ENCODE results near the gene KRT12. TPM values are rescaled to one million over a fixed set of nuclear protein-coding genes. Genes with fewer than 3 reads are reported as not detected.

The KRT12 gene
- total RNA-seq, 1 experiment from 2014 or later = not detected

- no peaks in the 10 kb centered on the region for H3K36me3 ChIP-seq (replicated peaks; ENCODE audit: control insufficient read depth, insufficient read depth, low read length)
- DNase-seq = no peak
- no peaks in the 10 kb centered on the region for H3K27me3 ChIP-seq (ENCODE audit: control insufficient read depth, insufficient read depth, low read length)
- H3K4me3 ChIP-seq (ENCODE audit: insufficient read depth, low read depth, low read length) = no peak overlapping the region
Measured at GRCh38 chr17:40900809-40901356, 33.9 kb upstream of the KRT12 start.

GRCh38 chr17:40896916-40897455 lies 30.0 kb upstream of the KRT12 start:
- Histone ChIP-seq H3K27me3 (ENCODE audit: control insufficient read depth, insufficient read depth, low read length) (no peaks in the 10 kb centered on the region), H3K36me3 (replicated peaks; ENCODE audit: control insufficient read depth, insufficient read depth, low read length) (no peaks in the 10 kb centered on the region), H3K4me3 (ENCODE audit: insufficient read depth, low read depth, low read length) (no peak overlapping the region)
- no peak for DNase-seq

GRCh38 chr17:40895106-40895730 lies 28.2 kb upstream of the KRT12 start:
- no peak overlapping the region for H3K4me3 ChIP-seq (ENCODE audit: insufficient read depth, low read depth, low read length)
- no peak for DNase-seq
- H3K36me3 ChIP-seq (replicated peaks; ENCODE audit: control insufficient read depth, insufficient read depth, low read length) = no peaks in the 10 kb centered on the region
- H3K27me3 ChIP-seq (ENCODE audit: control insufficient read depth, insufficient read depth, low read length) = no peaks in the 10 kb centered on the region; the same call in 1 of the 2 replicates

- no peak overlapping the region for H3K4me3 ChIP-seq (ENCODE audit: insufficient read depth, low read depth, low read length)
- DNase-seq = no peak
- H3K36me3 ChIP-seq (replicated peaks; ENCODE audit: control insufficient read depth, insufficient read depth, low read length) = no peaks in the 10 kb centered on the region
- no peaks in the 10 kb centered on the region; the same call in 1 of the 2 replicates for H3K27me3 ChIP-seq (ENCODE audit: control insufficient read depth, insufficient read depth, low read length)
Measured at GRCh38 chr17:40888196-40888720, 21.2 kb upstream of the KRT12 start.

- no peaks in the 10 kb centered on the region for H3K27me3 ChIP-seq (ENCODE audit: control insufficient read depth, insufficient read depth, low read length)
- no peaks in the 10 kb centered on the region for H3K36me3 ChIP-seq (replicated peaks; ENCODE audit: control insufficient read depth, insufficient read depth, low read length)
- no peak overlapping the region for H3K4me3 ChIP-seq (ENCODE audit: insufficient read depth, low read depth, low read length)
- DNase-seq = no peak
Measured at GRCh38 chr17:40886090-40886489, 19.1 kb upstream of the KRT12 start.

GRCh38 chr17:40884708-40885512 lies 17.9 kb upstream of the KRT12 start, which contains the start of gene KRT20:
Gene KRT20 (minus strand): TSS chr17:40885242. CDS start chr17:40885185, 57 bp downstream.
- Histone ChIP-seq H3K27me3 (ENCODE audit: control insufficient read depth, insufficient read depth, low read length) (no peaks in the 10 kb centered on the region), H3K4me3 (ENCODE audit: insufficient read depth, low read depth, low read length) (no peak within 1 kb of the TSS), H3K36me3 (replicated peaks; ENCODE audit: control insufficient read depth, insufficient read depth, low read length) (no peaks in the 10 kb centered on the region)
- DNase-seq = no peak

GRCh38 chr17:40883626-40884334 lies 16.8 kb upstream of the KRT12 start:
- DNase-seq = no peak
- no peaks in the 10 kb centered on the region for H3K36me3 ChIP-seq (replicated peaks; ENCODE audit: control insufficient read depth, insufficient read depth, low read length)

GRCh38 chr17:40883031-40883430 lies 16.0 kb upstream of the KRT12 start:
- DNase-seq = no peak
- Histone ChIP-seq H3K36me3 (replicated peaks; ENCODE audit: control insufficient read depth, insufficient read depth, low read length) (no peaks in the 10 kb centered on the region), H3K4me3 (ENCODE audit: insufficient read depth, low read depth, low read length) (no peak overlapping the region), H3K27me3 (ENCODE audit: control insufficient read depth, insufficient read depth, low read length) (no peaks in the 10 kb centered on the region)

More at GRCh38 chr17:40883626-40884334, 16.8 kb upstream of the KRT12 start:
- no peaks in the 10 kb centered on the region for H3K27me3 ChIP-seq (ENCODE audit: control insufficient read depth, insufficient read depth, low read length)
- no peak overlapping the region for H3K4me3 ChIP-seq (ENCODE audit: insufficient read depth, low read depth, low read length)

GRCh38 chr17:40879026-40879425 lies 12.0 kb upstream of the KRT12 start:
- Histone ChIP-seq H3K27me3 (ENCODE audit: control insufficient read depth, insufficient read depth, low read length) (no peaks in the 10 kb centered on the region), H3K36me3 (replicated peaks; ENCODE audit: control insufficient read depth, insufficient read depth, low read length) (no peaks in the 10 kb centered on the region), H3K4me3 (ENCODE audit: insufficient read depth, low read depth, low read length) (no peak overlapping the region)
- DNase-seq = no peak

GRCh38 chr17:40878044-40878443 lies 11.0 kb upstream of the KRT12 start:
- DNase-seq = no peak

GRCh38 chr17:40873801-40874200 lies 6.8 kb upstream of the KRT12 start:
- H3K36me3 ChIP-seq (replicated peaks; ENCODE audit: control insufficient read depth, insufficient read depth, low read length) = no peaks in the 10 kb centered on the region
- H3K4me3 ChIP-seq (ENCODE audit: insufficient read depth, low read depth, low read length) = no peak overlapping the region
- no peak for DNase-seq
- no peaks in the 10 kb centered on the region for H3K27me3 ChIP-seq (ENCODE audit: control insufficient read depth, insufficient read depth, low read length)

More at GRCh38 chr17:40878044-40878443, 11.0 kb upstream of the KRT12 start:
- Histone ChIP-seq H3K36me3 (replicated peaks; ENCODE audit: control insufficient read depth, insufficient read depth, low read length) (no peaks in the 10 kb centered on the region), H3K4me3 (ENCODE audit: insufficient read depth, low read depth, low read length) (no peak overlapping the region), H3K27me3 (ENCODE audit: control insufficient read depth, insufficient read depth, low read length) (no peaks in the 10 kb centered on the region)

- no peak overlapping the region for H3K4me3 ChIP-seq (ENCODE audit: insufficient read depth, low read depth, low read length)
- DNase-seq = no peak
- H3K27me3 ChIP-seq (ENCODE audit: control insufficient read depth, insufficient read depth, low read length) = no peaks in the 10 kb centered on the region
Measured at GRCh38 chr17:40873255-40873654, 6.2 kb upstream of the KRT12 start.

GRCh38 chr17:40872416-40872815 lies 5.4 kb upstream of the KRT12 start:
- no peaks in the 10 kb centered on the region for H3K27me3 ChIP-seq (ENCODE audit: control insufficient read depth, insufficient read depth, low read length)

More at GRCh38 chr17:40873255-40873654, 6.2 kb upstream of the KRT12 start:
- H3K36me3 ChIP-seq (replicated peaks; ENCODE audit: control insufficient read depth, insufficient read depth, low read length) = no peaks in the 10 kb centered on the region

GRCh38 chr17:40871316-40871715 lies 4.3 kb upstream of the KRT12 start:
- Histone ChIP-seq H3K27me3 (ENCODE audit: control insufficient read depth, insufficient read depth, low read length) (no peaks in the 10 kb centered on the region), H3K4me3 (ENCODE audit: insufficient read depth, low read depth, low read length) (no peak overlapping the region), H3K36me3 (replicated peaks; ENCODE audit: control insufficient read depth, insufficient read depth, low read length) (no peaks in the 10 kb centered on the region)
- DNase-seq = no peak

More at GRCh38 chr17:40872416-40872815, 5.4 kb upstream of the KRT12 start:
- Histone ChIP-seq H3K4me3 (ENCODE audit: insufficient read depth, low read depth, low read length) (no peak overlapping the region), H3K36me3 (replicated peaks; ENCODE audit: control insufficient read depth, insufficient read depth, low read length) (no peaks in the 10 kb centered on the region)
- DNase-seq = no peak
